ENCODE measurements around the gene RPAP3.
A peak's percentile ranks its signal among the peaks of the same experiment; 100 is the strongest.

RPAP3 gene

GRCh38 chr12:47705566-47706425 is at the start of gene RPAP3:
RPAP3 (minus strand) TSS chr12:47706030; CDS start chr12:47702840, 3,190 bp downstream.
- intact Hi-C loops (cut with DNase I; ENCODE audit: low total_unique reads): no loop called here
- Histone ChIP-seq H3K4me1 (peaks cover 0 to 18% (median 6%) of the 10 kb centered on the region in 4 donors), H3K4me3 (peak within 1 kb of the TSS; percentile 90 to 94), H3K9me3 (no peaks in the 10 kb centered on the region), H3K36me3 (peaks cover 0 to under 1% (median 0%) of the 10 kb centered on the region in 3 donors), H3K27me3 (no peaks in the 10 kb centered on the region), H3K27ac (peak within 1 kb of the TSS; percentile 85 to 88)
- TF ChIP-seq CTCF (IDR thresholded peaks at IDR 0.05): peak; percentile 70 to 71
- DNase-seq: peak; percentile 97 to 98

GRCh38 chr12:47754881-47755280 is 49.1 kb upstream of the RPAP3 start:
- peaks cover 0 to 20% (median 0%) of the 10 kb centered on the region in 3 donors for H3K36me3 ChIP-seq
- H3K27ac ChIP-seq: peak overlapping the region; percentile 62 to 79
- peaks cover 0 to 82% (median 77%) of the 10 kb centered on the region in 4 donors for H3K4me1 ChIP-seq
- H3K27me3 ChIP-seq: no peaks in the 10 kb centered on the region
- no peak for DNase-seq
- no peak for TF ChIP-seq CTCF (IDR thresholded peaks at IDR 0.05)
- no peaks in the 10 kb centered on the region for H3K9me3 ChIP-seq
- intact Hi-C loops (cut with DNase I; ENCODE audit: low total_unique reads): loop anchor here (5.0 kb wide), 1 partner anchor 38 kb away; no protein-coding TSS in a partner anchor
- no peak overlapping the region for H3K4me3 ChIP-seq

DNA sequence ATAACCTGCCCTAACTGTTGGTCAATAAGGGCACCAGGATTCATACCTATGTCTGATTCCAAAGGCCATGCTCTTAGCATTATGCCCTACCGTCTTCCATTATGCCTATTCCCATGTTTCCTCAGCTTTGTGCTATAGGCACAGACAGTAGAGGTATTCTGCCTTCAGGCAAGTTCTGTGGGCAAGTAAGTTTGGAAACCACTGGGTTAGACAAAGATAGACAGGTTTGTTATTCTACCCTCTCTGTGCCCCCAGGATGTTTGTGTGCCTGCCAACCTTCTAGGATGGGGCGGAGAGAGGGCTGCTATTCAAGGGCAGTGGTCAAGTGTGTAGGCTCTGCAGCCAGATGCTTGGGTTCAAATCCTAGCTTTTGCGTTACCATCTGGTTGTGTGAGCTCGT is 48.3 kb upstream of the RPAP3 start:
- no peak for DNase-seq
- H3K4me1 ChIP-seq: peaks cover 0 to 76% (median 72%) of the 10 kb centered on the region in 4 donors
- H3K4me3 ChIP-seq: no peak overlapping the region
- intact Hi-C loops (cut with DNase I; ENCODE audit: low total_unique reads): loop anchor here (5.0 kb wide), 1 partner anchor 37 kb away; no protein-coding TSS in a partner anchor
- H3K36me3 ChIP-seq: peaks cover 0 to 27% (median 6%) of the 10 kb centered on the region in 3 donors
- no peak for TF ChIP-seq CTCF (IDR thresholded peaks at IDR 0.05)
- H3K9me3 ChIP-seq: no peaks in the 10 kb centered on the region
- peak overlapping the region; percentile 62 to 79 for H3K27ac ChIP-seq
- no peaks in the 10 kb centered on the region for H3K27me3 ChIP-seq

GRCh38 chr12:47753021-47754001 is 47.5 kb upstream of the RPAP3 start:
- Histone ChIP-seq H3K27ac (peak overlapping the region; percentile 62 to 79), H3K9me3 (no peaks in the 10 kb centered on the region), H3K4me1 (peaks cover 0 to 71% (median 67%) of the 10 kb centered on the region in 4 donors), H3K27me3 (no peaks in the 10 kb centered on the region), H3K4me3 (peak overlapping the region in 1 of 2 donors; percentile 12), H3K36me3 (peaks cover 0 to 36% (median 12%) of the 10 kb centered on the region in 3 donors)
- TF ChIP-seq CTCF (IDR thresholded peaks at IDR 0.05): peak; percentile 24 to 44
- intact Hi-C loops (cut with DNase I; ENCODE audit: low total_unique reads): loop anchor here (5.0 kb wide), 1 partner anchor 36 kb away; no protein-coding TSS in a partner anchor
- DNase-seq: peak; percentile 86 to 97

GRCh38 chr12:47752552-47752951 is 46.7 kb upstream of the RPAP3 start:
- Histone ChIP-seq H3K4me1 (peaks cover 0 to 64% (median 59%) of the 10 kb centered on the region in 4 donors), H3K27me3 (no peaks in the 10 kb centered on the region), H3K27ac (peak overlapping the region; percentile 62 to 79), H3K4me3 (no peak overlapping the region), H3K9me3 (no peaks in the 10 kb centered on the region), H3K36me3 (peaks cover 0 to 43% (median 17%) of the 10 kb centered on the region in 3 donors)
- no peak for TF ChIP-seq CTCF (IDR thresholded peaks at IDR 0.05)
- intact Hi-C loops (cut with DNase I; ENCODE audit: low total_unique reads): loop anchor here (5.0 kb wide), 1 partner anchor 35 kb away; no protein-coding TSS in a partner anchor
- DNase-seq: no peak
